ENCODE results near the gene ZNF547.
"Not testable (repeated sequence)": the region's sequence is repeated elsewhere in the genome, so short reads cannot be mapped to it uniquely, and the experiment has no call there.

The ZNF547 gene

GRCh38 chr19:57374647-57375046, 11.3 kb downstream of the ZNF547 start:
- DNase-seq (ENCODE audit: low read depth, low spot score) = not testable (repeated sequence)

DNA sequence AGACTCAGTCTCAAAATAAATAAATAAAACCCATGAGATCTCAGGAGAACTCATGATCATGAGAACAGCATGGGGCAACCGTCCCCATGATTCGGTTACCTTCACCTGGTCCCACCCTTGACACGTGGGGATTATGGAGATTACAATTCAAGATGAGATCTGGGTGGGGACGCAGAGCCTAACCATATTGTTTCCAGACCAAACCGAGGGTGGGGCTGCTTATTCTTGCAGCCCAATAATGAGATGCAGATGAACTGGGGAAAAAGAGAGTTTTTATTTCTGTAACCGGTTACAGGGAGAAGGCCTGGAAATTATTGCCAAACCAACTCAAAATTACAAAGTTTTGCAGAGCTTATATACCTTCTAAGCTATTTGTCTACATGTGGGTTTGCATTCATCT, 12.8 kb downstream of the ZNF547 start:
- no peak for DNase-seq (ENCODE audit: low read depth, low spot score)

- no peak for DNase-seq (ENCODE audit: low read depth, low spot score)
These were observed 14.3 kb downstream of the ZNF547 start for GRCh38 chr19:57377498-57378146.

- no peak for DNase-seq (ENCODE audit: low read depth, low spot score)
These were observed 17.6 kb downstream of the ZNF547 start for GRCh38 chr19:57380923-57381322.

GRCh38 chr19:57382806-57383488, 19.6 kb downstream of the ZNF547 start:
- no peak for DNase-seq (ENCODE audit: low read depth, low spot score)

GRCh38 chr19:57389194-57389729, 25.9 kb downstream of the ZNF547 start:
- no peak for DNase-seq (ENCODE audit: low read depth, low spot score)

GRCh38 chr19:57389730-57390598, 26.6 kb downstream of the ZNF547 start, which contains the start of gene ZNF548:
TSS of gene ZNF548 (plus strand) at chr19:57389854. CDS start at chr19:57390100, 246 bp downstream.
- peak; percentile 97 for DNase-seq (ENCODE audit: low read depth, low spot score)

GRCh38 chr19:57395710-57396109, 32.4 kb downstream of the ZNF547 start:
- no peak for DNase-seq (ENCODE audit: low read depth, low spot score)

DNA sequence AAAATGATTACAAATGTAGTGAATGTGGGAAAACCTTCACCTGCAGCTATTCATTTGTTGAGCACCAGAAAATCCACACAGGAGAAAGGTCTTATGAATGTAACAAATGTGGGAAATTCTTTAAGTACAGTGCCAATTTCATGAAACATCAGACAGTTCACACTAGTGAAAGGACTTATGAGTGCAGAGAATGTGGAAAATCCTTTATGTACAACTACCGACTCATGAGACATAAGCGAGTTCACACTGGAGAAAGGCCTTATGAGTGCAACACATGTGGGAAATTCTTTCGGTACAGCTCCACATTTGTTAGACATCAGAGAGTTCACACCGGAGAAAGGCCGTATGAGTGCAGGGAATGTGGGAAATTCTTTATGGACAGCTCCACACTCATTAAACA, 35.5 kb downstream of the ZNF547 start:
- DNase-seq (ENCODE audit: low read depth, low spot score) = no peak

GRCh38 chr19:57403737-57404563, 40.6 kb downstream of the ZNF547 start:
- DNase-seq (ENCODE audit: low read depth, low spot score) = no peak

DNA sequence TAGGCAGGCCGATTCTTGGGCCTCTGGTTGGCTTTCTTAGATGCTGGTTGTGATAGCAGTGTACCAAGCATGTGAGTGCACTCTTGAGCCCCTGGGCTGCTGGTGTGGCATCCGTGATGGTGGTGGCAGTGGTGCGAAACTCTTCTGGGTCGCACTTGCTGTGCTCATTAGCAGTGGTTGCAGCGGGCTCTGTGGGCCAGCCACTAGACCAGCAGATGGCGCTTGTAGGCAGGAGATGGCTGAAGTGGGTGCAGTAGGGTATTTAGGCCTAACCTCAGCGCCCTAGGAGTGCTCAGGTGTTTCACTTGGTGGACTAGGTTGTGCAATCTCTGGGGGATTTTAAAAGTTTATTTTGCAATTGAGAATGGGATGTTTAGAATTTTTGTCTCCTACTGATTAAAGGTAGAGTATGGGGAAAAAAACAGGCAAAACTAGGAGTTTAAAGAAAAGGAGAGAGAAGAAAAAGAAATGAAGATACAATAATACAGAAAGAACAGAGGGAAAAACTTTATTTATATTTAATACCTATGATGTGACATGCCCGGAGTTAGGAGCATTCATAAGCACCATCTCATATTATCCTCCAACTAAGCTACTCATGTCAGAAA, 43.3 kb downstream of the ZNF547 start:
- DNase-seq (ENCODE audit: low read depth, low spot score) = peak; percentile 52

DNA sequence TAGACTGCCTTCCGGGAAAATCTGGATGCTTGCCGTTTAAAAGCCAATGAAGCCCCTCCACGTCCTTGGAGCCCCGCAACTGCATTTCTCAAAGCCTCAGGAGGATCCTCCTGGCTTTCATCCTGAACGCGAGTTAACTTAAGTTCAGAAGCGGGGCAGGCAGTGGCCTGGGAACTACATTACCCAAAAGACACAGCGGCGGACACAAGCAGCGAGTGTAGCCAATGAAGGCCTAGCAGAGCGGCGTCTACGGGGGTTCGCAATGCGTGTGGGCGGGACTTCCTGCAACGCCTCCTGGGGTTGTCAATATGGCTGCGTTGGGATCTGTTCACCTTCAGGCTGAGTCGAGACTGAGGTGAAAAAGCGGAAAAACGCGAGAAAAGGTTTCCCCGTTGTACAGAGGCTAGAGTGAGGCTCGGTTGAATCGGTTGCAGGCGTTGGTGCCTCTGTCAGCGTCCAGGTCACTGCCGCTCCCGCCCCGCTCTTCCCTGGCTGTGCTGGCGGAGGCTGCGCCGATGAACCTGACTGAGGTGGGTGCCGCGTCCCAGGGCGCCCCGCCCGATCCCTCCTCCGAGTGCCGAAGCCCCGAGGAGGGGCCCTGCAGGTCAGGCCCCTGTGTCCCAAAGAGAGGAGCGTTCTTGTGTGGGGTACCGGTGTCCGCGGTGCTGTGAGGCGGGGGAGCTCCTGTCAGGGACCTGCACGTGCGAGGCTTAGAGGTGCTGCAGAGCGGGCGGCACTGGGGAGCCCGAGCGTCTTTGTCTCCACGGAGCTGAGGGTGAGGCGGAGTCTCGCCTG, 47.7 kb downstream of the ZNF547 start, which contains the start of gene ZNF17:
TSS of gene ZNF17 (plus strand) at position 285 of the 795 bp plus-strand sequence. CDS start 2,455 bp downstream, outside the sequence.
- DNase-seq (ENCODE audit: low read depth, low spot score) = peak; percentile 90

GRCh38 chr19:57419439-57419838, 56.1 kb downstream of the ZNF547 start:
- DNase-seq (ENCODE audit: low read depth, low spot score) = no peak

- DNase-seq (ENCODE audit: low read depth, low spot score) = no peak
These were observed 57.7 kb downstream of the ZNF547 start for GRCh38 chr19:57421037-57421436.

All from activated naive CD8-positive, alpha-beta T cell treated with anti-CD3 and anti-CD28 coated beads, Interleukin-2, amount 50 U/mL, for 16 hours (primary cell).